22Rv1 (cell line): ENCODE results near the gene DCAF7.

ENCODE experiments used
- H3K27ac ChIP-seq: fragments of 450-650 bp; 2 replicates; pipeline ENCODE4 v1.5.1; 2017
- CTCF ChIP-seq: fragments of 450-650 bp; IDR thresholded peaks from 2 replicates; pipeline ENCODE4 v1.5.1; 2017; ENCODE audit warnings: mild to moderate bottlenecking
- ZFX ChIP-seq: fragments of 450-650 bp; IDR thresholded peaks from 2 replicates; pipeline ENCODE4 v1.6.1; 2017; ENCODE audit warnings: antibody characterized with exemption, borderline replicate concordance

The DCAF7 gene

GRCh38 chr17:63517825-63518534 lies 32.3 kb upstream of the DCAF7 start:
- H3K27ac ChIP-seq = no peak overlapping the region
- TF ChIP-seq ZFX = no peak
- TF ChIP-seq CTCF = no peak

DNA sequence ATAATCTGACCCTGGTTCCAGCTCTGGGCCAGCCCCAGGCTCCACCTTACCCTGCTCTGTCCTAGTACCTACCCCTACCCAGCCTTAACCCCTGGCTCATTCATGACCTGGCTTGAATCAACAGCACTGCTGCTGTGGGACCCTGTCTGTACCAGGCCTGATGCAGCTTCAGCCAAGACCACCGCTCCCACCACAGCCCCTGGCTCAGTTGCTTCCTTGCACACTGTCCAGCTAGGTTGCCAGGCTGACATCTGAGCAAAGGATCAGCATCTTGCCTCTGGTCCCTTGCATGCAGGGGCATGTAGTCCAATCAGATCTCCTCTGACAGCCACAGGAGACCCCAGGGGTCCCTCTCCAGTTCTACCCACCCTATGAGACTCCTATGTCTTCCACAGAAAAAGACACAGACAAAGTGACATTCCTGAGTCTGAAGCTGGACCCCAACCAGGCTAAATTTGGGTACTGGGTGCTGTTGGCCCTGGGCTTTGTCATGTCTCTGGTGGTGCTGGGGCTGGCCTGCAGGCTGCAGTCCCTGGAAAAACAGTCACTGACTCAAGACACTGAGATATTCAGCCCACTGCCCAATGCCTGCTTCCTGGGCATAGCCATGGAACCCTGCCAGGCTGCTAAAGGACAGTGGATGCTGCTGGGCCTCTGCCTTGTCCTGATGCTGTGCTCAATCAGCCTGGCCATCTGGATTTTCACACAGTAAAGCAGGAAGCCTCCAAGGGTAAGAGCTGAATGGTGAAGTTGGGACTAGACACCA lies 31.0 kb upstream of the DCAF7 start:
- peak overlapping the region; percentile 98 for H3K27ac ChIP-seq
- TF ChIP-seq ZFX (no peak), CTCF (no peak)

- peak overlapping the region; percentile 98 for H3K27ac ChIP-seq
- no peak for TF ChIP-seq CTCF
- TF ChIP-seq ZFX = no peak
Measured at GRCh38 chr17:63519972-63520882, 30.1 kb upstream of the DCAF7 start.

DNA sequence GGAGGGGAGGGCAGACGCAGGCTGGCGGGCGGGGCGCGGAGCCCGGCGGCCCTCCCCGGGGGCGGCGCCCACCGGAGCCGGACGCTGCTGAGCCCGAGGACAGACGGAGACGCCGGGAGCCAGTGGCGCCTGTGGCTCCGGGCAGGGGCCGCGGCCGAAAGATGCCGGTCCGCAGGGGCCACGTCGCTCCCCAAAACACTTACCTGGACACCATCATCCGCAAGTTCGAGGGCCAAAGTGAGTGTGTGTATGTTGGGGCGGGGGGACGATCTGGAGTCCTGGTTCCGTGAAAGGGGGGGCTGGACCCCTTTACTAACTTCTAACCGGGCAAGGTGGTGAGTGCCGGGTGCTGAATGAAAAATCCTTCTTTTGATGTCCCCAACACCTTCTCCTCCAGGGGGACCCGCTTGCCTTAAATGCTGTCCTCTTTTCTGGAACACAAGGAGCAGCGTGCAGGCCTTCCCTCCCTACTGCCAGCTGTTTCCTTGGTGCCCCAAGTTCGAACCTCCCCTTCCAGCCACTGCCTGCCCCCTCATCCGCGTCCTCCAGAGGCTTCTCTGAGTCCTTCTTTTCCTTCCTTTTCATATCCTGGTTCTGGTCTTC lies 26.9 kb upstream of the DCAF7 start, which contains the start of gene KCNH6:
Gene KCNH6, plus strand, starts transcription at position 106 of the 603 bp plus-strand sequence. Its CDS starts 56 bp downstream, at position 162.
- TF ChIP-seq CTCF (no peak), ZFX (no peak)
- H3K27ac ChIP-seq = peak within 1 kb of the TSS; percentile 98

DNA sequence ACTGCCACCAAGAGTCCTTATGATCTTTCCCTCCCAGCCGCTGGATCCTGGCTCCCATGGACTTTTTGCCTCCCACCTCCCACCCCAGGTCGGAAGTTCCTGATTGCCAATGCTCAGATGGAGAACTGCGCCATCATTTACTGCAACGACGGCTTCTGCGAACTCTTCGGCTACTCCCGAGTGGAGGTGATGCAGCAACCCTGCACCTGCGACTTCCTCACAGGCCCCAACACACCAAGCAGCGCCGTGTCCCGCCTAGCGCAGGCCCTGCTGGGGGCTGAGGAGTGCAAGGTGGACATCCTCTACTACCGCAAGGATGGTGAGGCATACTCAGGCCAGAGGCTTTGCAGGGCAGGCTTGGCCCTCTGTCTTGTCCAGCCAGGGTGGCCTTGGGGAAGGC lies 26.2 kb upstream of the DCAF7 start:
- TF ChIP-seq ZFX (no peak), CTCF (no peak)
- peak overlapping the region; percentile 98 for H3K27ac ChIP-seq

DNA sequence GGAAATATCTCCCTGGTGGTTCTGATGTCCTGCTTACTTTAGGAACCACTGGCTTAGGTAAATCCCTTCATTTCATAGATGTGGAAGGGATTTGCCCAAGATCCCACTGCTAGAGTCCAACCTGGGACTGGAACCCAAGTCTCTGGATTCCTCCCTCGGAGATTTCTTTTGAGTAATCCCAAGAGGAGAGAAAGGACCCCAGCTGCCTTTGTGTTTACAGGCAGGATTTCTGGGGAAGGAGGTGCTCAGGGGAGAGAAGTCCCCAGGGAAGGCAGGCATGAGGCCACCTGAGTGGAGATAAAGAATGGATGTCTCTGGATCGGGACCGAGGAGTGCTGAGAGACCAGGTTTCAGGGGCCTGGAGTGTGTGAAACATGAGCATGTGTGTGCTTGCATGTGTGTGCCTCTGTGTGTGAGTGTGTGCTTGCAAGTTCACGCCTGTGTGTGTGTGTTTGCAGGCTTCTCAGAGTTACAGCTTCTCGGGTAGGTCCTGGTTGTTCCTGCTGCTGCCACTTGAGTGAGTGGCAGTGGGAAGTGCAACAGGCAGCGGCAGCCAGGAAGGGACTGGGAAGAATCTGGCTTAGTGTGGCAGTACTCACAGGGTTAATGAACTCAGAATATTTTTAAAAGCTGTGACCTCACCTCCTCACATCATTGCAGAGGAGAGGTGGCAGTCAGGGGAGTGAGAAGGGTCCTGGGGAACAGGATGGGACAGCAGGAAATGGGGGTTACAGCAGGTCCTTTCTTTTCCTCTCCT lies 24.9 kb upstream of the DCAF7 start:
- peak overlapping the region; percentile 98; the same call in 1 of the 2 replicates for H3K27ac ChIP-seq
- TF ChIP-seq CTCF (no peak), ZFX (no peak)
